Effector memory CD4-positive, alpha-beta T cell (primary cell): ENCODE data around the gene MMS19.
A peak's percentile ranks its signal among the peaks of the same experiment; 100 is the strongest.

Experiments used
- DNase-seq, 3 donors: peaks; one replicate each; pipeline ENCODE4 v3.0.0-alpha.2; 2020
- H3K27ac ChIP-seq: 2 replicates; pipeline ENCODE4 v1.7.0; 2013; ENCODE audit warnings: mild to moderate bottlenecking, low read length, moderate library complexity; ENCODE audit not compliant: insufficient read depth, poor library complexity, severe bottlenecking
- H3K27me3 ChIP-seq: replicated peaks from 2 replicates; pipeline ENCODE4 v1.7.0; 2013; ENCODE audit warnings: mild to moderate bottlenecking, low read length; ENCODE audit not compliant: insufficient read depth, control insufficient read depth, poor library complexity, severe bottlenecking
- H3K36me3 ChIP-seq: 2 replicates; pipeline ENCODE4 v1.7.0; 2013; ENCODE audit warnings: mild to moderate bottlenecking, low read length, moderate library complexity; ENCODE audit not compliant: control insufficient read depth, insufficient read depth
- H3K4me1 ChIP-seq: 2 replicates; pipeline ENCODE4 v1.7.0; 2013; ENCODE audit warnings: low read length, mild to moderate bottlenecking; ENCODE audit not compliant: control insufficient read depth, insufficient read depth, poor library complexity, severe bottlenecking
- H3K4me3 ChIP-seq: 2 replicates; pipeline ENCODE4 v1.7.0; 2013; ENCODE audit warnings: low read length, low read depth, mild to moderate bottlenecking; ENCODE audit not compliant: insufficient read depth, poor library complexity, severe bottlenecking
- H3K9me3 ChIP-seq: 2 replicates; pipeline ENCODE4 v1.7.0; 2013; ENCODE audit warnings: mild to moderate bottlenecking, low read length, moderate library complexity; ENCODE audit not compliant: control insufficient read depth

MMS19 gene

DNA sequence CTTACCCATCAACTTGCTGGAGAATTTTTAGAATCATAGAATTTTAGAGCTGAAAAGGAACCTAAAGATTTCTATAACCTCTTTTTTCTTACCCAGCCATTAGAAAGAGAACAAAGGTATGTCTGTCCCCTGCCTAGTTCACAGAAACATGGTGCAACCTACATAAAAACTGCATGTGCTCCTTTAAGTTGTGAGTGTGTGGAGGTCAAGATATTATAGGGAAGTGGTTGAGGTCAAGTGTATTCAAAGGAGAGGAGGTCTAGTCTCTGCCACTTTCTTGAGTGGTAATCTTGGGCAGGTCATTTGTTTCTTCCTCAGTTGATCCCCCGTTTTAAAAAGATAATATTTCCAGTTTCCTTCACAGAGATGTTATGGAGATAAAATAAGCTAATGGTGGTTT, 6.9 kb upstream of the MMS19 start:
- DNase-seq: no peak
- Histone ChIP-seq H3K4me1 (no peaks in the 10 kb centered on the region), H3K27ac (no peak overlapping the region), H3K36me3 (no peaks in the 10 kb centered on the region), H3K27me3 (peaks cover 5% of the 10 kb centered on the region), H3K9me3 (no peaks in the 10 kb centered on the region), H3K4me3 (no peak overlapping the region)

DNA sequence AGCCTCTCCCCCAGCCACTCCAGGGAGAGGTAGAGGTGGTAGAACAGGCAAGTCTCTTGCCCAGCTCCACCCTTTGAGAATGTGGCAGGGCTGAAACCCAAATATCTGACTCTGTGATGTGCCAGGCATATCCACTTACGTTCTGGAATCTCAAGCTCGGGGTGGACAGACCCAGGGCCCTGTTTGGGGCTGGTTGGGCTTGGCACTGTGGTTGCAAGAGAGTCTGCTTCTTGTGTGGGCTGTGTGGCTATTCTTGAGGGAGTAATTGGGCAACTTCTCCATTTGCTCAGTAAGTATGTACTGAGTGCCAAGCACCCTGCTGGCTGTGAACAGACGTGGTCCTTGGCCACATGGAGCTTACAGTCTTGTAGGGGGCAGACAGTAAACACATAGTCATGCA, 5.2 kb upstream of the MMS19 start:
- no peak for DNase-seq
- Histone ChIP-seq H3K4me3 (no peak overlapping the region), H3K4me1 (no peaks in the 10 kb centered on the region), H3K9me3 (no peaks in the 10 kb centered on the region), H3K27ac (no peak overlapping the region), H3K27me3 (peaks cover 5% of the 10 kb centered on the region), H3K36me3 (no peaks in the 10 kb centered on the region)

DNA sequence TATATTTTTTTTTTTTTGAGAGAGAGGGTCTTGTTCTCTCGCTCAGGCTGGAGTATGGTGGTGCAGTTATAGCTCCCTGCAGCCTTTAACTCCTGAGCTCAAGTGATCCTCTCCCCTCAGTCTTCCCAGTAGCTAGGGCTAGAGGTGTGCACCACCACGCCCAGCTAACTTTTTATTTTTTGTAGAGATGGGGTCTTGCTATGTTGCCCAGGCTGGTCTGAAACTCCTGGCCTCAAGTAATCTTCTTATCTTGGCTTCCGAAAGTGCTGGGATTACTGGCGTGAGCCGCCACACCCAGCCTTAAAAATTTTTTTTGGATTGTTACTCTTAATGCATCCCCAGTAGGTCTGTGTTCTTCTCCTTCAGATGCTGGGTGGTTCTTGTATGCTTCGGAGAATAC, 4.7 kb upstream of the MMS19 start:
- H3K27me3 ChIP-seq: peaks cover 5% of the 10 kb centered on the region
- no peak for DNase-seq
- H3K4me1 ChIP-seq: no peaks in the 10 kb centered on the region
- no peak overlapping the region for H3K4me3 ChIP-seq
- no peak overlapping the region for H3K27ac ChIP-seq
- H3K9me3 ChIP-seq: no peaks in the 10 kb centered on the region
- no peaks in the 10 kb centered on the region for H3K36me3 ChIP-seq

DNA sequence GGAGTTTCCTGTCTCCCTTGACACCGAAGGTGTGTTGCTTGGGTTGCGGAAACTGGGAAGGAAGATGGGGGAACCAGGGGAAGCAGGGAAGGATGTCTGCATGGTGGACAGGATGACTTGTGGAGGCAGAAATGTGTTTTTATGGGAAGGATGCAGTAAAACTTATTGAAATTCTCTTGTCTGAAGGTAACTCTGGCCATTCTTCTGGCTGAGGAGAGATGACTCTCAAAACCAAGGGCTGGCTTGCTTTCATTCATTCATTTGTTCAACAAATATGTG, 2.0 kb upstream of the MMS19 start:
- DNase-seq: no peak
- no peaks in the 10 kb centered on the region for H3K9me3 ChIP-seq
- peaks cover 5% of the 10 kb centered on the region for H3K27me3 ChIP-seq
- no peak overlapping the region for H3K4me3 ChIP-seq
- H3K27ac ChIP-seq: no peak overlapping the region
- peaks cover 5% of the 10 kb centered on the region for H3K4me1 ChIP-seq
- H3K36me3 ChIP-seq: no peaks in the 10 kb centered on the region

DNA sequence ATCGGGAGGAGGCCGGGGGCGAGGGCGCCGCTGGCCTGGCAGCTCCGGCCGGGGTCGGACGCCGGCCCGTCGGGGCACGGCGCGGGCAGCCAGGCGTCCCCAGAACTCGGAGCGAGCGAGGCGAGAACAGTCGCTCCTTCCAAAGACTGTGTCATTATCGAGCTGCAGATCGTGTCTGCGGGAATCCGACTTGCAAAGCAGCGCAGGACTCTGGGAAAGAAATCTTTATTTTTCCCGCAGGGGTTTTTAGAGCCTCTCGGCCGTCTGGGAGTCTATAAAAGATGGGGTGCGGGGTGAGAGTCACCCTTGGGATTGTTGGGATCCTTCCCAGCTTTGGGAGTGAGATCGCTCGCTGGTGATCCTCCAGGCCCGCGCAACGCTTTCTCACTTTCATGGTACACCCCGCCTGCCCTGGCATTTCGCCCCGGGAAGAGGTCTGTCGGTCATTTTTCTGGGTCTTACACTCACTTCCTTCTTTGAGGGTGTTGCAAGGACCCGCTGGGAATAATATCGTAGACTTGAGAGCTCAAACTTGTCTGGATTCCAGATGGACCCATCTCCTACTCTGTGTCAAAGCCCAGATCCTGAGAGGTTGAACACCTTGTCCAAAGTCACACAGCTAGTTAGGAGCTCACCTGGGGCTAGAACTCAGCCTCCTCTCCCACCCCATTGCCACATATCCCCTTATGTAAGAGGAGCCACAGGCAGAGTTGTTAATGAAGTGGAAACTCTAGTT, 1.5 kb upstream of the MMS19 start:
- no peak overlapping the region for H3K27ac ChIP-seq

DNA sequence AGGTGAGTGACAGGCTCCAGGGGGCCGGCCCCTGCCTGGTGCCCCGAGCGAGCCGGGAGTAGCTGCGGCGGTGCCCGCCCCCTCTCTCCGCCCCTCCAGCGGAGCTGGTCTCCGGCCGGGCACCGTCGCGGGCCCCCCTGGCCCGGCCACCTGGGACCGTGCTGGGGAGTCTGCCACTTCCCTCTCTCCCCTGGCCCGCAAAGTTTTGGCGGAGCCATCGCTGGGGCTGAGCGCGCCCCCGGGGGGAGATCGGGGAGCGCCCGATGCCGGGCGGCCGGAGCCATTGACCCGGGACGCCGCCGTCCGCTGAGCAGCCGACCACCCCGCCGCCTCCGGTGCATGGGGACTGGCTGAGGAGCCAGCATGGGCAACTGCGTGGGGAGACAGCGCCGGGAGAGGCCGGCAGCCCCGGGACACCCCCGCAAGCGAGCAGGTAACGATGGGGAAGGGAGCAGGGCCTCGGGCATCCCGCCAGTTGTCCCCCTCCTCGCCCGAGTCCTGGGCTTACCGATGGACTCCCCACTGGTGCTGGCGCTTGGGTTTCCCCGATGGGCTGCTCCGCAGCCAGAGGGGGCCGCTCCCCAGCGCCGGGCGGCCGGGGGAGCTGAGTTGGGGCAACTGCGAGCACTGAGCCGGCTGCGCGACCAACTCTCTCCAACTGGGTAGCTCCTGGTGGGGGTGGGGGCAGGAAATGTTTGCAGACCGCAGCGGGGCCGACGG, 779 bp upstream of the MMS19 start, which contains the start of gene UBTD1:
TSS of gene UBTD1 (plus strand) at position 84 of the 720 bp plus-strand sequence. CDS start at position 364, 280 bp downstream.
- Histone ChIP-seq H3K4me1 (peaks cover 11% of the 10 kb centered on the region), H3K27me3 (no peaks in the 10 kb centered on the region), H3K4me3 (peak within 1 kb of the TSS; percentile 96), H3K36me3 (no peaks in the 10 kb centered on the region), H3K27ac (peak within 1 kb of the TSS; percentile 76), H3K9me3 (no peaks in the 10 kb centered on the region)
- peak in 2 of 3 donors; percentile 15 to 18 for DNase-seq

More for the DNA sequence above, 1.5 kb upstream of the MMS19 start:
- no peaks in the 10 kb centered on the region for H3K9me3 ChIP-seq
- H3K27me3 ChIP-seq: peaks cover 5% of the 10 kb centered on the region
- peaks cover 10% of the 10 kb centered on the region for H3K4me1 ChIP-seq
- no peak for DNase-seq
- peak overlapping the region; percentile 96 for H3K4me3 ChIP-seq
- no peaks in the 10 kb centered on the region for H3K36me3 ChIP-seq

DNA sequence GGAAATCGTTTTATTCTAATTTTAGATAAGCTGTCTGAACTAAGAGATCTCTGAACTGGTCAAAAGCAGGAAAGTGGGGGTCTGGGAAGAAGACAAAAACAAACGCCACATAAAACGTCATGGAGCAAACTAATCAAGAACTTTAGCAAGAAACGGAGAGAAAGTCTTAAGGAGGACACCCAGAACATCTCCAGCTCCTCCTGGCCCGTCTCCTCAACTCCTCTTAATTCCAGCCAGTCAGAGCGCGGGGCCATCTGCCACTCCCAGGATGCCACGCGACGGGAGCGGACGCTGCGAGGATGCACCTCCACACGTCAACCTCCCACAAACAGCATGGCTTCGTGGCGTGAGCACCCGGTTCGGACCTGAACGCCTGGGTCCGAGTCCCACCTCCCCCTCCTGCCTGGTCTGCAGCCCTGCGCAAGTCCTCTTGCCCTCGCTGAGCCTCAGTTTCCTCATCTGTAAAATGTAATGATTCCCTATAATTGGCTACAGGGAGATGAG, 598 bp downstream of the MMS19 start:
- peak overlapping the region; percentile 96 for H3K4me3 ChIP-seq
- H3K27ac ChIP-seq: peak overlapping the region; percentile 76
- H3K36me3 ChIP-seq: no peaks in the 10 kb centered on the region
- no peaks in the 10 kb centered on the region for H3K9me3 ChIP-seq
- H3K27me3 ChIP-seq: no peaks in the 10 kb centered on the region
- peak; percentile 46 to 65 (median 49) for DNase-seq
- peaks cover 11% of the 10 kb centered on the region for H3K4me1 ChIP-seq

DNA sequence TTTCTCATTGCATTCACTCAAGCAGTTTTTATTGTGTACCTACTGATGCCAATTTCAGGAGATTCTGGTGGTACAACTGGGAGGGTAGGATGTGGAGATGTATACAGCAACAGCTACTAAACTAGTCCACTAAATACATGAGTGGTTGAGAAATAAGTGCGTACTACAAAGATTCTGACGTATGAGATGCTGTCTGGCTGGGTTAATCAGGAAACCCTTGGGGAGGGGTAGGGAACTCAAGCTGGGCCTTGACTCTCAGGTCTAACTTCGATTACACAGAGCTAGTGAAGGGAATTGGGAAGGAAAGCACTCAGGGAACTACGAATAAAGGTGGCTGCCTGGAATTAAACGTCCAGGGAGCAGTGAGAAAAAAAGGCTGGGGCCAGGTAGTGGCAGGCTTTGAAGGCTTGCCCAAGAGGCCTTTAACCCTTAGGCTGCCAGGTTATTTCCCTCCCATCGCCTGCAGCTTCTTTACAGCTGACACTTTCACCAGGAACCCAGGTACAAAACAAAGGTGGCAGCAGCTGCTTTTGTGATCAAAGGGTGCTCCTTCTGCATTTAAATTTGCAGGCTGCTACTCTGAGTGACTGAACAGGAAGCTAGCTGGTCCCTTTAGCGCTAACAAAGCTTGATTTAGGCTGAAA, 3.2 kb downstream of the MMS19 start:
- DNase-seq: no peak
- H3K36me3 ChIP-seq: no peaks in the 10 kb centered on the region
- H3K9me3 ChIP-seq: no peaks in the 10 kb centered on the region
- H3K4me3 ChIP-seq: no peak overlapping the region
- H3K27ac ChIP-seq: peak overlapping the region; percentile 50
- H3K27me3 ChIP-seq: no peaks in the 10 kb centered on the region
- H3K4me1 ChIP-seq: peaks cover 11% of the 10 kb centered on the region

DNA sequence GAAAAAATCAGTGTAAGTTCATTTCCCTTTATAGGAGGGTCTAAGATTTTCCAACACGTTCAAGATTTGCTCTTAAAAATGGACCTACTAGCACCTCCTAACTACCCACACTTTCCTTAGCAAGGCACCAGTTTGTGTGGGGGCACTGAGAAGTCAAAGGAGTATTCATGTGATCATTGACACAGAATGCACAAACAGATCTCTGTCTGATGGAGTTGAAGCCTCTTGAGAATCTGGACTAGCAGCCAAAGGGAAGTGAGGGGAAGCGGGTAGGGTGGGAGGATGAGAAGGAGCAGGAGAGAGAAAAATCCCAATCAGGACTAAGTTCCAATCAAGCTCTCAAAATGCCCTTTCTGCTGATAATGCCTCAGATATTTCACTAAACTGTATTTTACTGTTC, 4.1 kb downstream of the MMS19 start:
- H3K9me3 ChIP-seq: no peaks in the 10 kb centered on the region
- H3K36me3 ChIP-seq: no peaks in the 10 kb centered on the region
- no peak for DNase-seq
- no peak overlapping the region for H3K4me3 ChIP-seq
- no peak overlapping the region for H3K27ac ChIP-seq
- no peaks in the 10 kb centered on the region for H3K27me3 ChIP-seq
- peaks cover 11% of the 10 kb centered on the region for H3K4me1 ChIP-seq

DNA sequence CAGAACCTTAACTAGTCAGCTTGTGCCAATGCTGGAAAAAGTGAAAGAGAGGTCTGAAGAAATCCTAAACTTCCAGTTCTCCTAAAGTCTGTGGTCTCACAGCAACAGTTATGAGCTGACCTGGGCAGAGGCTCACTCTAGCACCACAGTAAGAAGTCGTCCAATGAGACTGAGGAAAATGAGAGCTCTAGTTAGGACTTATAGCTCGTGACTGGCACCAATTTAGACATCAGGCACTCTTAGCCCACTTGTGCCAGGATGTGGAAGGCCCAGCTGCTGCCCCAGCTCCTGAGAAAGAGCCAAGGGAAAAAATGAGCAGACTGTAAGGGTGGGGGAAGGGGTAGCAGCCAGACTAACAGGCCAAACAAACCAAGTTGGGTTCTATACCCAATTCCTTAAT, 7.6 kb downstream of the MMS19 start:
- no peak overlapping the region for H3K27ac ChIP-seq
- peaks cover 10% of the 10 kb centered on the region for H3K4me1 ChIP-seq
- H3K27me3 ChIP-seq: no peaks in the 10 kb centered on the region
- H3K36me3 ChIP-seq: no peaks in the 10 kb centered on the region
- no peak overlapping the region for H3K4me3 ChIP-seq
- DNase-seq: no peak
- H3K9me3 ChIP-seq: no peaks in the 10 kb centered on the region
